Activated CD4-positive, alpha-beta memory T cell treated with anti-CD3 and anti-CD28 coated beads for 36 hours (primary cell): ENCODE measurements around the gene TMEM72. TPM values are rescaled to one million over a fixed set of nuclear protein-coding genes. Genes with fewer than 3 reads are reported as not detected.

ENCODE experiments used
- CTCF ChIA-PET: fragments of 350-600 bp; sonication (Branson Sonifier 250); formaldehyde crosslinking; loops from one replicate; lab custom pipeline; 2021; ENCODE audit warnings: antibody characterized with exemption, inconsistent platforms; lab: Charles Lee
- POLR2A ChIA-PET: fragments of 350-600 bp; sonication (Branson Sonifier 250); formaldehyde crosslinking; loops from one replicate; lab custom pipeline; 2021; ENCODE audit warnings: antibody characterized with exemption; lab: Charles Lee
- DNase-seq: peaks from one replicate; pipeline ENCODE4 v3.0.0-alpha.2; 2020
- H3K27ac Mint-ChIP-seq: one replicate; pipeline ENCODE4 v1.8.0; 2021; ENCODE audit warnings: mixed read lengths
- H3K27me3 Mint-ChIP-seq: one replicate; pipeline ENCODE4 v1.8.0; 2021; ENCODE audit warnings: mixed read lengths
- H3K36me3 Mint-ChIP-seq: one replicate; pipeline ENCODE4 v1.8.0; 2021; ENCODE audit warnings: mixed read lengths
- H3K4me1 Mint-ChIP-seq: one replicate; pipeline ENCODE4 v1.8.0; 2021; ENCODE audit warnings: low read depth, mixed read lengths
- H3K4me3 Mint-ChIP-seq: one replicate; pipeline ENCODE4 v1.8.0; 2021; ENCODE audit warnings: mild to moderate bottlenecking, mixed read lengths
- H3K9me3 Mint-ChIP-seq: one replicate; pipeline ENCODE4 v1.8.0; 2021; ENCODE audit warnings: mixed read lengths
- intact Hi-C: fragments of 100-400 bp; cut with micrococcal nuclease; formaldehyde crosslinking; loops from one replicate; pipeline ENCODE4 v1.15.1; 2023
- total RNA-seq, 2 experiments: library from RNA; stranded (reverse); gene quantifications; one replicate each; pipeline ENCODE4 v1.2.3, GENCODE V29; 2021

The TMEM72 gene
- total RNA-seq, 2 experiments from 2014 or later, result not detected

DNA sequence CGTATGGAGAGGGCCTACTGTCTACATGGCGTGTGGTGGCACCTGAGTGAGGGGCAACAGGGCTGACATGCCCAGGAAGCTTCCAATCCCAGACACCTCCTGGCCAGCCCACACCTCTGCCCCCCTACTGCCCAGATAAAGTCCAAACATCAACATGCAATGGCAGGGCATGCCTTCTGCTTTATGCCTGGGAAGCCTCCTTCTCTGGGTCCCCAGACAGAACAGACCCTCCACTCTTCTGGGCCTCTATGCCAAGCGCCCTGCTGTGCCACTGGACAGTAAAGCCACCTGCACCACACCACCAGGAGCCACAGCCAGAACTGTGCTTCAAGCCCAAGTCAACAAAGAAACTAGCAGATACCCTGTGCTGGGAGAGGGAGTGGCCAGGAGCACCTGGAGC is 12.5 kb downstream of the TMEM72 start:
- Mint-ChIP-seq H3K9me3 (no peaks in the 10 kb centered on the region), H3K4me1 (no peaks in the 10 kb centered on the region), H3K27ac (no peak overlapping the region), H3K27me3 (no peaks in the 10 kb centered on the region), H3K4me3 (no peak overlapping the region), H3K36me3 (no peaks in the 10 kb centered on the region)
- no peak for DNase-seq
- intact Hi-C loops, result no loop called here
- POLR2A ChIA-PET, result no interaction called here
- CTCF ChIA-PET, result no interaction called here

- H3K9me3 Mint-ChIP-seq, result no peaks in the 10 kb centered on the region
- no peaks in the 10 kb centered on the region for H3K4me1 Mint-ChIP-seq
- no peaks in the 10 kb centered on the region for H3K27me3 Mint-ChIP-seq
- no peak overlapping the region for H3K4me3 Mint-ChIP-seq
- intact Hi-C loops, result no loop called here
- no peaks in the 10 kb centered on the region for H3K36me3 Mint-ChIP-seq
- ChIA-PET CTCF (no interaction called here), POLR2A (no interaction called here)
- H3K27ac Mint-ChIP-seq, result no peak overlapping the region
- no peak for DNase-seq
These were observed 13.3 kb downstream of the TMEM72 start for GRCh38 chr10:44924261-44925040.

GRCh38 chr10:44925224-44925623 is 14.1 kb downstream of the TMEM72 start:
- no peaks in the 10 kb centered on the region for H3K27me3 Mint-ChIP-seq
- CTCF ChIA-PET, result no interaction called here
- no peaks in the 10 kb centered on the region for H3K4me1 Mint-ChIP-seq
- H3K4me3 Mint-ChIP-seq, result no peak overlapping the region
- no peaks in the 10 kb centered on the region for H3K9me3 Mint-ChIP-seq
- DNase-seq, result no peak
- intact Hi-C loops, result no loop called here
- POLR2A ChIA-PET, result no interaction called here
- H3K36me3 Mint-ChIP-seq, result no peaks in the 10 kb centered on the region
- H3K27ac Mint-ChIP-seq, result no peak overlapping the region

DNA sequence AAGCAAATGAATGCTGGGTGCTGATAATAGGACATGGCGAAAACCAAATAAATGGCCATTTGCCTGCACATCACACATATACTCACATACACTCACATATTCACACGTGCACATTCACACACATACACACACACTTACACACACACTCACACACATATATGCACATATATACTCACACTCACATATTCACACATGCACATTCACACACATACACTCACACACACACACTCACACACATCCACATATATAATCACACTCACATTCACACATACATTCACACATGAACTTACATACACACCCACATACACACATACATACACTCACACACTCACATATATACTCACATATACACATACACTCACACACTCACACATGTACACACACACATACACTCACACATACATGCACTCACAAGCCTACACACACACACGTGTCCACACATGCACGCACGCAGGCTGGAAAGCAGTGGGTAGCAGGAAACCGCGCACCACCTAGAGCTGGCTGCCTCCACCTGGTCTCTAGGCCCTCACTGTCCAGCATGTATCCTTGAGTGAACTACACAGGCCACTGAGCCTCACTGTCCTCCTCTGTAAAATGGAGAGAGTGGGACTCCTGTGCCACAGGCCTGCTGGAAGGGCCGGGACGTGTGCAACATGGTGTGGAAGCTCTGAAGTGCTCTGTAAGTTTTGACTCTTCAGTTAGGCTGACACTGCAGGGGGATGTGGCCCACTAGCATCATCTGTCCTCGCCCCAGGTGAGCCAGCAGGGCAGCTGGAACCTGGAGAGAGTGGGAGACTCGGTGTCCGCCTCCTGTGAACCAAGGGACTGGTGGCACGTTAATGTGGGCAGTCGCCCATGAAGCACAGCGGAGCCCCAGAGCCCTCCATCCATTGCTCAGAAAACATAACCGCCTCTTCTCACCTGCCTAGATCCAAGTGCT is 14.9 kb downstream of the TMEM72 start:
- ChIA-PET CTCF (no interaction called here), POLR2A (no interaction called here)
- no peaks in the 10 kb centered on the region for H3K4me1 Mint-ChIP-seq
- H3K9me3 Mint-ChIP-seq, result no peaks in the 10 kb centered on the region
- H3K27me3 Mint-ChIP-seq, result no peaks in the 10 kb centered on the region
- no peak for DNase-seq
- intact Hi-C loops, result no loop called here
- no peaks in the 10 kb centered on the region for H3K36me3 Mint-ChIP-seq
- no peak overlapping the region for H3K27ac Mint-ChIP-seq
- H3K4me3 Mint-ChIP-seq, result no peak overlapping the region

DNA sequence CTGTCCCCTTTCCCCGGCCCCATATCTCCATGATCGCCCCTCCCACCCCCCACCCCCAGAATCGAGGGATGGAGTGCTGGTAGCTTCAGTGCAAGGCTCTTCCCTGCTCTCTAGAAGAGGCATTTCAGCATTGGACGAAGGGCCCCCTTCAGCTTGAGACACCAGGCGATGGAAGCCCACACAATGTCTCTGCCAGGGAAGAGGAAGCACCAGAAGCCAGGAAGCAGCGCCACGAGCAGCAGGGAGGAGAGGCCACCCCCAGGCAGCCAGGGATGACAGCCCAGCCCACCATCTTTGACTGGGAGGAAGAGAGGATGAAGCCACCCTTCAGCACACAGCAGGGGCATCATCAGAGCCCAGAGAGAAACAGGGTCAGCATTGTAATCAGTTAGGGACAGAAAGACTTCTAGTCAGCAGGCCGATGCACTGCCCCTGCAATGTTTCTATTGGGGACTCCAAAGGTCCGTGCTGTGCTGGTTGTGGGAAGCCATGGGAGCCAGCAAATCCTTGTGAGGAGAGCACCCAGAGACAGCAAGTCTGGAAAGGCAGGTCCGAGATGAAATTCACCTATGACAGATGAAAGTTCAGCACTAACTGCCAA is 15.7 kb downstream of the TMEM72 start:
- CTCF ChIA-PET, result no interaction called here
- Mint-ChIP-seq H3K4me3 (no peak overlapping the region), H3K36me3 (no peaks in the 10 kb centered on the region), H3K27ac (no peak overlapping the region), H3K9me3 (no peaks in the 10 kb centered on the region), H3K4me1 (no peaks in the 10 kb centered on the region), H3K27me3 (no peaks in the 10 kb centered on the region)
- intact Hi-C loops, result no loop called here
- DNase-seq, result no peak
- POLR2A ChIA-PET, result no interaction called here

DNA sequence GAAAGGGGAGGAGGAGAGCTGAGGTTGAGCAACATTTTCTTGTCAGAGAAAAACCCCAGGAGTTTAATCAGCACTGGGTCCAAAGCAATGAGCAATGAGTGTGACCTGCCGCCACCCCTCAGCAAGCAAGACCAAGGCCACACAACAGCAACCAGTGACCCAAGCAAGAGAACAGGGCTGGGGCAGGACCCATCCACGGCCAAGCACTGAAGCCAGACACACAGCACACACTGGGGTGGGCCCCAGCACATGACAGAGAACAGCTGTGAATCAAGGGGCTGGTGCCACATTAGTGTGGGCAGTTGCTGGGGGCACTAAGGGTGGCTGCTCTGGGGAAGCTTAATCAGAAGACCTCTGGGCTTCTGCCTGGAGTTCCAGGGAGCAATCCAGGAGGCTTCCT is 16.2 kb downstream of the TMEM72 start:
- intact Hi-C loops, result no loop called here
- Mint-ChIP-seq H3K27me3 (no peaks in the 10 kb centered on the region), H3K4me3 (no peak overlapping the region), H3K4me1 (no peaks in the 10 kb centered on the region), H3K9me3 (no peaks in the 10 kb centered on the region), H3K27ac (no peak overlapping the region), H3K36me3 (no peaks in the 10 kb centered on the region)
- ChIA-PET POLR2A (no interaction called here), CTCF (no interaction called here)
- DNase-seq, result no peak

GRCh38 chr10:44928462-44928861 is 17.3 kb downstream of the TMEM72 start:
- no peak for DNase-seq
- H3K9me3 Mint-ChIP-seq, result no peaks in the 10 kb centered on the region

GRCh38 chr10:44929356-44930255 is 18.5 kb downstream of the TMEM72 start:
- CTCF ChIA-PET, result interaction anchor here (0.7 kb wide), 1 partner anchor 15 kb away, joined by 3 read pairs; no protein-coding TSS in a partner anchor
- H3K4me1 Mint-ChIP-seq, result no peaks in the 10 kb centered on the region
- POLR2A ChIA-PET, result no interaction called here
- no peaks in the 10 kb centered on the region for H3K27me3 Mint-ChIP-seq
- no peak overlapping the region for H3K4me3 Mint-ChIP-seq
- no peak overlapping the region for H3K27ac Mint-ChIP-seq
- DNase-seq, result no peak
- intact Hi-C loops, result no loop called here
- no peaks in the 10 kb centered on the region for H3K36me3 Mint-ChIP-seq
- no peaks in the 10 kb centered on the region for H3K9me3 Mint-ChIP-seq

More at GRCh38 chr10:44928462-44928861, 17.3 kb downstream of the TMEM72 start:
- POLR2A ChIA-PET, result no interaction called here
- Mint-ChIP-seq H3K36me3 (no peaks in the 10 kb centered on the region), H3K4me1 (no peaks in the 10 kb centered on the region), H3K4me3 (no peak overlapping the region), H3K27me3 (no peaks in the 10 kb centered on the region), H3K27ac (no peak overlapping the region)
- intact Hi-C loops, result no loop called here
- CTCF ChIA-PET, result no interaction called here

GRCh38 chr10:44930904-44931620 is 19.9 kb downstream of the TMEM72 start:
- peaks cover 5% of the 10 kb centered on the region for H3K4me1 Mint-ChIP-seq
- H3K27me3 Mint-ChIP-seq, result no peaks in the 10 kb centered on the region
- intact Hi-C loops, result no loop called here
- no peaks in the 10 kb centered on the region for H3K9me3 Mint-ChIP-seq
- DNase-seq, result no peak
- no peaks in the 10 kb centered on the region for H3K36me3 Mint-ChIP-seq
- ChIA-PET CTCF (interaction anchor here (1.6 to 2.5 kb wide), 2 partner anchors 13 to 38 kb away, joined by 3 to 22 read pairs; no protein-coding TSS in a partner anchor), POLR2A (no interaction called here)
- H3K4me3 Mint-ChIP-seq, result no peak overlapping the region
- H3K27ac Mint-ChIP-seq, result no peak overlapping the region

DNA sequence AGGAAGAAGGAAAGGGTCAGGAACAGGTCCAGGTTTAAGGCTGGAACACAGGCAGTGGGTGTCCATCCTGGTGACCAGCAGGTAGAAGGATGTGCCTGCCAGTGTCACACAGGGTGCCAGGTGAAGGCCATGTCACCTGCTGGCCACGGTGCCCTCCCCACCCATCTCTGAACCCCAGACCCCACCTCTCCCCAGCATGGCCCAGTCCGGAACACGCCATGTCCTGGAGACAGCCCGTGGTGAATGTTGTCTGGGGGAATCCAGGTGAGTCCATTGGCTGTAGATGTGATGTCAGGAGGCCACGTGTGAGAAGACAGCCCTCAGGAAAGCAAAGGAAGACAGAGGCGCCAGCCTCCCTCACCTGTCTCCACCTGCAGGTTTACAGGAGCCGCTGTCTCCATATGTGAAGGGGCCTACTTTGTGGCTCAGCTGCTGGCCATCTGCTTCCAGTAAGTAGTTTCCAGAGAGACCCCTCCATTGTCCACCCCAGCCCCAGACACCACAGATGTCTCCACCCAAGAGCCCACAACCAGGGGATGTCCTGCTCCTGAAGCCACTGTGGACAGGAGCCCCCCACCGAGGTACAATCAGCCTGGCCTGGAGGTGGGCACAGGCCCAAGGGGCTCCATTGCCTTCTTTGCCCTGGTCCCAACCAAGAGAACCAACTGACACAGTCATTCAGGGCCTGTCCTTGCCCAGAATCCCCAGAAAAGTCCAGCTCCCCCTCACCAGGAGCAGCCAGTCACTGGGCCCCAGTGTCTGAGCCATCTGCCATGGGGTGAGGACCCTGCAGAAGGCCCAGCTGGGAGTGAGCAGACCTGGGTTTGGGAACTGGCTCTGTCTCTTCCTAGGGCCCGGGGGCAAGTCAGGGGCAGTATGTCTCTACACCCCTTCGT is 20.7 kb downstream of the TMEM72 start:
- Mint-ChIP-seq H3K4me1 (peaks cover 5% of the 10 kb centered on the region), H3K4me3 (no peak overlapping the region), H3K27me3 (no peaks in the 10 kb centered on the region), H3K36me3 (no peaks in the 10 kb centered on the region), H3K9me3 (no peaks in the 10 kb centered on the region), H3K27ac (no peak overlapping the region)
- POLR2A ChIA-PET, result no interaction called here
- intact Hi-C loops, result loop anchor here (1.0 to 2.0 kb wide), 2 partner anchors 42 to 69 kb away; partner anchors contain the start of gene ZNF22
- DNase-seq, result no peak
- CTCF ChIA-PET, result interaction anchor here (0.7 to 2.5 kb wide), 19 partner anchors 11 to 76 kb away, joined by 3 to 28 read pairs (median 4); partner anchors contain the start of gene RASSF4
